ENCODE results near the gene MELK.

Gene MELK

DNA sequence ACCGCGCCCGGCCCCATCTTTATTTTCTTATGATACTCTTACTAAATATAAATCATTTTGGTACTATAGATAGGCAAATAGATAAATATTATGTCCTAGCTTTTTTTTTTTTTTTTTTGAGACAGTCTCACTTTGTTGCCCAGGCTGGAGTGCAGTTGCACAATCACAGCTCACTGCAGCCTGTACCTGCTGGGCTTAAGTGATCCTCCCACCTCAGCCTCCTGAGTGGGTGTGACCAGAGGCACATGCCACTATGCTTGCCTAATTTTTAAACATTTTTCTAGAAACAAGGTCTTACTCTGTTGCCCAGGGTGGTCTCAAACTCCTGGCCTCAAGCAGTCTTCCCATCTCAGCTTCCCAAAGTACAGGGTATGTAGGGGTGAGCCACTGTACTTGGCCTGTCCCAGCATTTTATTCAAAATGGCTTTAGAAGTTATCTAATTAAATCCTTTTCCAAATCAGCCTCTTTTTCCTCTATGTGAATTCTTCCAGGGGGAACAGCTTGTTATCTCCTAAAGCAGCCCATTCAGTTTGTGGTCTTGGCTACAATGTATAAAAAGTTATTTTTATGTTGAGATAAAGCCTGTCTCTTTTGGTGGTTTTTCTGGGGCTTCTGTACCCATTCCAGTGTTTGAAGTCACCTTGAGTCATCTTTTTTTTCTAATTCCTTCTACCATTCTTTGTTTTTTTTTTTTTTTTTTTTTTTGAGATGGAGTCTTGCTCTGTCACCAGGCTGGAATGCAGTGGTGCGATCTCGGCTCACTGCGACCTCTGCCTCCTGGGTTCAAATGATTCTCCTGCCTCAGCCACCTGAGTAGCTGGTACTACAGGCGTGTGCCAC, 12.1 kb downstream of the MELK start:
- DNase-seq (ENCODE audit: low read depth in 2 of 2) = no peak

DNA sequence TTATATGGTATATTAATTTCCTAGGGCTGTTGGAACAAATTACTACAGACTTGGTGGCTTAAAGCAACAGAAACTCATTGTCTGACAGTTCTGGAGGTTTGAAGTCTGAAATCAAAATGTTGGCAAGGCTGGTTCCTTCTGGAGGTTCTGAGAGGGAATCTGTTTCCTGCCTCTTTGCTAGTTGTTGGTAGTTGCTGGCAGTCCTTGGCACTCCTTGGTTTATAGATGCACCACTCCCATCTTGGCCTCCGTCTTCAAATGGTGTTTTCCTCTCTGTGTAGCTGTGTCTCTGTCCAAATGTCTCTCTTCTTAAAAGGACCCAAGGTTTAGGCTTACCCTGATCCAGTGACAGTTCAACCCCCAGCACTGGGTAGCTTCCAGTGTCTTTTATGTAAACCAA, 17.5 kb downstream of the MELK start:
- DNase-seq (ENCODE audit: low read depth in 2 of 2) = no peak

DNA sequence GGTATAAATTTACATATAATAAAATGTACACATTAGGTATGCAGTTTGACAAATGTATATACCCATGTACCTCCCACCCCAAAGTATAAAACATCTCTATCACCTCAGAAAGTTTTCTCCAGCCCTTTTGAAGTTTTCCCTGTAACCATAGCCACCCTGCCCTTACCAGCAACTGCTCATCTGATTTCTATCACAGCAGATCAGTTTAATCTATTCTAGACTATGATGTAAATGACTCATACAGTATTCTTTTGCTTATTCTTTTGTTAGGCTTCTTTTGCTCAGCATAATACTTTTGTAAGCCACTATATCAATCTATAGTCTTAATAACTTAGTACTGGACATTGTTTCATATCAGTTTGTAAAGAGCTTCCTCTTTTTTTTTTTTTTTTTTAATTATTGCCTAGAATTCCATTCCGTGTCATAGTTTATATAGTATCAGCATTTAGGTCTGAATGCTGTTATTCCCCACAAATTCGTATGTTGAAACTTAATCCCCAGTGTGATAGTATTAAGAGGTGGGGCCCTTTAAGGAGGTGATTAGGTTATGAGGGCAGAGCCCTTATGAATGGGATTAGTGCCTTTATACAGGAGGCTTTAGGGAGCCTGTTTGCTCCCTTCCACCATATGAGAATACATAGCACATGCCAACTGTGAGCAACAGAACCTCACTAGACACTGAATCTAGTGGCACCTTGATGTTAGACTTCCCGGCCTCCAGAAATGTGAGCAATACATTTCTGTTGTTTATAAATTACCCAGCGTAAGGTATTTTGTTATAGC, 20.3 kb downstream of the MELK start:
- no peak for DNase-seq (ENCODE audit: low read depth in 2 of 2)

DNA sequence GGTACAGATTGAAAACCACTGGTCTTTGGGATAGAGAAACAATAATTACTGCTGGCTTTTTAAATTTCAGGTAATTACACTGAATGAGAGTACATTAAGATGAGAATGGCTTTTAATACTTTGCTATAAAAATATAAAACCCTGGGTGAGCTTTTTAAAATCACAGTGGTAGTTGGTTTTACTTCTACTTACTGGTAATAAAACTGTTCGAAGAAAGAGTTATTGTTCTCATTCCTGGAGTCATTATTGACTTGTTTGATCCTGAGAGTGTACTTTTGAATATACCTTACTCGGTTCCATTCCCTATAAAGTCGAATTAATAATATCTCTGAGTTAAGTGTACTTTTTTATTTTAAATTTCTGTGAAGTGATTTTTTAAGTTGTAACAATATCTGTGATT, 21.5 kb downstream of the MELK start:
- no peak for DNase-seq (ENCODE audit: low read depth in 2 of 2)

DNA sequence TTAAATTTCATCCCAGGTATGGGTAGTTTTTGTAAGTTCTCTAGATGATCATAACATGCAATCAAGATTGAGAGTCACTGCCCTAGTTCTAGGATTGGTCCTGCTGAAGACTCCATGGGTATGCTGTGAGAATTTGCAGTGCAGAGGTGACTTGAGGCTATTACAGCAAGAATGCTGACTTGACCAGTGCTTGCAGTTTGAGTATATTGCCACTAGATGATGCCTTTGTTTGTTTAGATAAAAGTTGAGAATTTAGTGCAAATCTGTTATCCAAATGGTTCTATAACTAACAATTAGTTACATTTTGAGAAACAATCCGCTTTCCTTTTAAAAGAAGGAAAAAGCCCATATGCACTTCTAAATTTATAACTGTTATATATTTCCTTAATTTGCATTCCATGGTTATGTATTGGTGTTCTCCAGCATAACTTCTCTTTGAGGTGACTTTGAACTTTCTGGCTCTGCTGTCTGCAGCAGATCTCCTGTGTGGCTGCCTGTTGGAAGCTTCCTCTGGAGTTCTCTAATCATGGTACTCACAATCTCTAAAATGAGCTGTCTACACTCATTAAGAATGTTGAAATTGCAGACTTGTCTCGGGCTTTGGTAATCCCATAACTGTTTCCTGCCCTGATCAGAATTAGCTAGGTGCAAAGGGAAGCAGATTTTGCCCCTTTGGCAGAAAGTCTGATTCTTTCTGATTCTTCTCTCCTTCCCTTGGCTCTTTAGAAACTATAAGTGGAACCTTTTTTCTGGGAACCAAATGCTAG, 24.9 kb downstream of the MELK start:
- no peak for DNase-seq (ENCODE audit: low read depth in 2 of 2)

DNA sequence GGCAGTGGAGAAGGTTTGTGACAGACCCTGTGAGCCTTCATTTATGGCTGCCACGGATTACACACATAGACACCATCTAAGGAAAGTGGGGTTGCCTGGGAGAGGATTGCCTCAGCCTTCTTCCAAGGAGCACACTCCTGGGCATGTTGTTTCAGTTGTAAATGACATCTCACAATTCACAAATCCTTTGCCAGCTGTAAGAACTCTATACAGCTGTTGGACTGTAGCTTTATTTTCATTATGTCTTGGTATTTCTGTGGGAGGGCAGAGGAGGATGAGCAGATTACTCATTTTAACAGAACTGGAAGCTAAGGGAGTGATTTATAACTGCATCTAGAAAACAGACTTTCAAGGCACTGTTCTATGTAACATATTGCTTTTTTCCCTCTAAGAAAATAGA, 25.6 kb downstream of the MELK start:
- DNase-seq (ENCODE audit: low read depth in 2 of 2) = no peak

DNA sequence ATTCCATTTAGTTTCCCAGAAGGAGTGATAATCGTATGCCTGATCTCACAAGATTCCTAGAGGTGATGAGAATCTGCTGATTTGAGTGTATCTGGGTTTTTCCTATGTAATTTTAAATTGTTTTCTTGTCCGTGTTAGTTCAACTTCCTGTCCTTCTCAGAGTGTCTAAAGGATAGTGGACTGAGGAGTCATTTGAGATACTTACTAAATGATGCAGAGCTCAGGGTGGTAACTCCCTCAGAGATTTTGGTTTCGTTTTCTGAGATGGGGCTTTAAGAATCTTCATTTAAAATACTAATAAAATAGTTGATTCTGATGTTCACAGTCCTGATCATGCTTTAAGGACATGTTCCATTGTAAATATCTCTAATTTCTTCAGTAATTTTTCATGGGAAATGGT, 30.3 kb downstream of the MELK start:
- DNase-seq (ENCODE audit: low read depth in 2 of 2) = no peak

DNA sequence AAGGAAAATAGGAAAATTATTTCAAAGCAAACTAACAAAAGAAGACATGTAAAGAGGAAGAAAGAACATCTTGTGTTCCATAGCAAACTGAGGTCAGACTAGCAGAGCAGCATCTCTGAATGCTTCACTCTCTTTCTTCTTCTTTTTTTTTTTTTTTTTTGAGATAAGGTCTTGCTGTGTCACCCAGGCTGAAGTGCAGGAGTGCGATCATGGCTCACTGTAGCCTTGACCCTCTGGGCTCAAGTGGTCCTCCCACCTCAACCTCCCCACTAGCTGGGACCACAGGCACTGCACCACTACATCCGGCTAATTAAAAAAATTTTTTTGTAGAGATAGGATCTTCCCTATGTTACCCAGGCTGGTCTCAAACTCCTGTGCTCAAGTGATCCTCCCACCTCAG, 36.6 kb downstream of the MELK start:
- DNase-seq (ENCODE audit: low read depth in 2 of 2) = no peak

DNA sequence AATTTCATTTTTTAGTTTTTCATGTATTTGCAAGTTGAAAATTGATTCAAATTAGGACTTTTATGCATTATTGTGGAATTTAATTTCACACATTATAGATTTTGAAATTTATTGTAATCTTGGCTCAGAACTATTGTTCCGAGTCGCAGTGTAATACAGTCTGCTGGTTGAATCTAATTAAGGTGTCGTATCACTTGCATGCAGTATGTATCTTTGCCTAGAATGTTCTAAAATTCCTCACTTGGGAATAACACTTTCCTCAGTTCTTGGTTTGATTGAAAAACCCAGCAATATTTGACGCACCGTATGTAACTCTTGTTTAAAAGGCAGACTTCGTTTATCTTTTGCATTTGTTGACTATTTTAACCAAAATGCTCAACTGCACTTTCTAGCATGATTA, 49.4 kb downstream of the MELK start:
- DNase-seq (ENCODE audit: low read depth in 2 of 2) = no peak

DNA sequence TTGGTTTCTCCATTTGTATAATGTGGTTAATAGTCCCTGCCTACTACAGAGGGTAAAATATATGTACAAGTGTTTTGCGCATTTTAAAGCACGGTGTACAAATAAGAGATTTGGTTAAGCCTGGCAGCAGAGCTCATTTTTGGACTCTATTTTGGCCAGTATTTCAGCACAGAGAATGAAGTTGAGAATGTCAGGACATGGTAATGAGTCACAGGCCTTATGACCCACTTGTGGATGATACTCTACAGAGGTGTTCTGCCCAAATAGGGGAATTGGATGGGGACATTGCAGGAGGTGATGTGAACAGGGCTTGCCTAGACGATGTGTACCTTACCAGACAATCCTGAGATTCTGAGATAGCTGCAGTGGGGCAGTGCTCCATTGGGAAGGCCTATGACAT, 50.6 kb downstream of the MELK start:
- no peak for DNase-seq (ENCODE audit: low read depth in 2 of 2)

DNA sequence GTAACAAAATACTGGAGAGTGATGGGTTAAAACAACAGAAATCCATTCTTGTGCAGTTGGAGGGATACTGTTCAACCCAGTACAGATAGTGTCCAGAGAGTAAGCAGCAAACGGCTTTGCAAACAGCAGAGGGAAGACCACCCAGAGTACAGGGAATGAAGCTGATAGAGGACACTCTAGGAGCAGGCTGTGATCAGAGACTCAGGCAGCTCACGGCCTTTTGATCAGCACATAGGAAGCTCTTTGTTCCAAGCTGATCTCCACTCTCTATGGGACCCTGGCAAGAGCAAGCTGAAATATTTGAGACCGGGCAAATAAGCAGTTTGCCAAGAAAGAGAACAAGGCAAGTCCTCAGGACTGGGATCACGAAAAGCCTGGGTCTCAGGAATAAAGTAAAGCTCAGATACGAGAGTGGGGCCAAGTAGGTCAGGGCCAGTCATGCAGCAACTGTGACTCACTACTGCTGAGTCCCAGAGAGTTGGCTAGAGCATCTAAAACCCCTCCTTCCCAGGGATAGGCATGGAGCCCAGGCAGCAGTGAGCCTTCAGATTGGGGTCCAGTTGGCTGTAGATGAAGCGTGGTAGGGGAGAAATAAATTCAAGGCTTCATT, 52.4 kb downstream of the MELK start:
- DNase-seq (ENCODE audit: low read depth in 2 of 2) = no peak

DNA sequence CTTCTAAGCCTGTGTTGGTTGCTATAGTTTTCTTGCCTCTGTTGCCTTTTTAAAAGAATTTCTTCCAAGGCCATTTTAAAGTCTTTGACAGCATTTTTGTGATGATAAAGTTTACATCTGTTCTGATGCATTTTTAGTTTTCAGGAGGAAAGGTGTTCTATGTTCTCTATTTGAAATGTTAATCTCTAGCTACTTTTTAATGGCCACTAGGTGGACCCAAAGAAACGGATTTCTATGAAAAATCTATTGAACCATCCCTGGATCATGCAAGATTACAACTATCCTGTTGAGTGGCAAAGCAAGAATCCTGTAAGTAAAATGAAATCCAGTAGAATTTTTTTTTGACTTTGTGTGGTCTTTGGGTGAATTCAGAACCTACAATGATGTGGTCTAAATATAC, 60.2 kb downstream of the MELK start:
- no peak for DNase-seq (ENCODE audit: low read depth in 2 of 2)

DNA sequence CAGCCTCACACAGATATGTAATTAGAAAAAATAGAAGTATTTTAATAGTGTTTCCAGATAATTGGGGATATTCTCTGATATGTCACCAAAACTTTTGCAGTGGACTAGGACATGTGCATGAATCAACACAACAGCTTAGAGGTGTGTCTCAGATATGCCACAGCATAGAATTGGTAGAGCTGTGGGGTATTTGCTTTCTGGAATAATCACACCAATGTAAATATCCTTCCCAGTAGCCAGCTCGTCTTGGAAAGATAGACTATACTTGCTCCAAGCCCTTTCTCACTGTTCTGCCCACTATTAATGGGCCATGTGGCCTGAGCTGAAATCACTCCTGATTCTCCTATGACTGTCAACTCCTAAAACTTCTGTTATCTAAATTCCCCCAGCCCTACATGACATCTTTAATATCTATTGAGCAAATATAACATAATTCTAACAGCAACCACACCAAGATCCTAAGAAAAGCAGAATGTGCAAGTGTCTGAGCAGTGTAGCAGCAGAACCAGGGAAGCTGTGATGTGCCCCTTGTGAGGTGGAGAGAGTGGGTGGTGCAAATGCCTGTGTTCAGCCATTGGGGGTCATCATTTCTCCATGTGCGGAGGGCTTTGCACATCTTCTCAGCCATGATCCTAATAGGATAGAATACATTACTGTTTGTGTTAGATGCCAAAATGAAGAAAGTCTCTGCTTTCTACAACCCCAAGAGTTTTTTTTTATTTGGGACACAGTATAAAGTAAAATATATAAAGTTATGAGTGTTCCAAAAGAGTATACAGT, 65.0 kb downstream of the MELK start:
- DNase-seq (ENCODE audit: low read depth in 2 of 2) = no peak

DNA sequence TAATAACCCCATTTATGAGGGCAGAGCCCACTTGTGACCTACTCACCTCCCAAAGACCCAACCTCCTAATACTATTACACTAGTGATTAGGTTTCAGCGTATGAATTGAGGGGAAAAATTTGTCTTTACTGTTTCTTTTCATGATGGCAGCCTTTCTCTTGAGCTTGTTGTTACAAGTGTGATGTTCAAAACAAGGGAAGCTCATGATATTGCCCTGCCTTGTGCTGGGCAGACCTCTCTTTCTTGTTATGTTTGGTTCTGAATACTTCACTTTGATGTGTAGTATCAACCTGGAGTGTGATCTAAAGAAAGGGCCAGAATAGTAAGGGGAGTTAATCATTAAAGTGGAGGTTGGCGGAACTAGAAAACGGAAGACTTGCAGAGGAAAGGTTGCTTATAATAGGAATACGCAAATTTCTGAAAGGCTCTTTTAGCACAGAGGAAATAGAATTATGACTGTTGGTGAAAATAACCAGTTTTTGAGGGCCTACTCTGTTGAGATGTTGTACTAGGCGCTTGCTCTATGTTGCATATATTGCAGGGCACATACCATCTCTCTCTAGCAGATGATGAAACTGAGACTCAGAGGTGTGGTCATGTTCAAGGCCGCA, 68.2 kb downstream of the MELK start:
- no peak for DNase-seq (ENCODE audit: low read depth in 2 of 2)

DNA sequence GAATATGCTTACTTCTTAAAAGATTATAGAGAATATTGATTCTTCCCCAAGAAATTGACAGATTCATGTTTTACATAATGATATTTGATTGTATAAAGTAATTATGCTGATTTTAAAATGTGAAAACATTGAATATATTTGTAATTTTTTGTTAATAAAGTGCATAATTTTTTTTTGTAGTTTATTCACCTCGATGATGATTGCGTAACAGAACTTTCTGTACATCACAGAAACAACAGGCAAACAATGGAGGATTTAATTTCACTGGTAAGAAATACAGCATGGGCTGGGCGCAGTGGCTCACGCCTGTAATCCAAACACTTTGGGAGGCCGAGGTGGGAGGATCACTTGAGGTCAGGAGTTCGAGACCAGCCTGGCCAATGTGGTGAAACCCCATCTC, 70.1 kb downstream of the MELK start:
- DNase-seq (ENCODE audit: low read depth in 2 of 2) = no peak

DNA sequence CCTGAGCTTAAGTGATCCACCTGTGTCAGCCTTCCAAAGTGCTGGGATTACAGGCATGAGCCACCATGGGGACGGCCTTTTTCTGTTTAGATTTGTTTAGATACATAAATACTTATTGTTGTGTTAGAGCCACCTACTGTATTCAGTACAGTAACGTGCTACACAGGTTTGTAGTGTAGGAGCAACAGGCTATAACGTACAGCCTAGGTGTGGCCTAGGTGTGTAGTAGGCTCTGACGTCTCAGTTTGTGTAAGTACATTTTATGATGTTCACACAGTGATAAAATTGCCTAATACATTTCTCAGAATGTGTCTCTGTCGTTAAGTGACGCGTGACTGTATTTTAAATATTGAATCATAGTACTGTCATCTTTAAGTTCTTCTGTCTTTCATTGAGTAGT, 84.1 kb downstream of the MELK start:
- no peak for DNase-seq (ENCODE audit: low read depth in 2 of 2)

DNA sequence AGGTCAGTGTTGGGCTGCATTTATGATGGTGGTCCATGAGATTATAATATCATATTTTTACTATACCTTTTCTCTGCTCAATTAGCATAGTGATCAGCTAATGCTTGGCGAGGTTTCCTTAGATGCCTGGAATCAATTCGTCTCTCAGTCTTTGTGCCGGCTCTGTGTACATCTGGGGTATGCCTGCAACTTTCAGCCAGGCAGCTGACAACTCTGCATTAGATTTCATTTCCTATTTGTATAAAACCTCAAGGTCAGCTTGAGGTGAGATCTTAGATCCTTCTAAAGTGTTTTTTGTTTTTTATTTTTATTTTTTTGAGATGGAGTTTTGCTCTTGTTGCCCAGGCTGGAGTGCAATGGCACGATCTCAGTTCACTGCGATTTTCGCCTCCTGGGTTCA, 86.8 kb downstream of the MELK start:
- DNase-seq (ENCODE audit: low read depth in 2 of 2) = no peak

DNA sequence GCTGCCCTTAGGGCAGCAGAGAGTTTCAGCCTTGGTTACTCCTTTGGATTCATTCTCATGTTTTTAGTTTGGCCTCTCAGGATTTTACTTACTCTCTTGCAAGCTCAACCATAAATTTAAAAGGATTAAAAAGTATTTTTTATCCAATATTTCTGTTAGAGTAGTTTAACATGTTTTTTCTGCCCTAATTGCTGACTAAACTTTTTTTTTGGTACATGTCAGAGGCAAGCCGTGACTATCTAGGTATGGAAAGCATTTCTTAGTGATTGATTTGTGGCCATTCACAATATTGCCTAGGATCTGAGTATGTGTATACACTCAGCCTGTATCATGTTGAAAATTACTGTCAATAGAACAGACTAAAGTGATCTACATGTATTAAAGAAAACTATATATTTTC, 92.1 kb downstream of the MELK start:
- DNase-seq (ENCODE audit: low read depth in 2 of 2) = no peak

DNA sequence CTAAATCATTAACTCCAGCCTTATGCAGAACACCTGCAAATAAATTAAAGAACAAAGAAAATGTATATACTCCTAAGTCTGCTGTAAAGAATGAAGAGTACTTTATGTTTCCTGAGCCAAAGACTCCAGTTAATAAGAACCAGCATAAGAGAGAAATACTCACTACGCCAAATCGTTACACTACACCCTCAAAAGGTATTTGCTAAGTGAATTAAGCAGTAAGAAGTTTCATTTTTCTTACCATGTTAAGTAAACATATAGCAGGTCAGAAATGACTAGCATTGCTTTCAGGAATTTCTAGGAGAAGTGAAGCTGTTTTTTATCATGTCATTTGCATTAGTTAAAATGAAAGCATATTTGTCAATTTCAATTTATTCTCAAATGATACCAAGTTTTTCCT, 92.7 kb downstream of the MELK start:
- DNase-seq (ENCODE audit: low read depth in 2 of 2) = no peak

DNA sequence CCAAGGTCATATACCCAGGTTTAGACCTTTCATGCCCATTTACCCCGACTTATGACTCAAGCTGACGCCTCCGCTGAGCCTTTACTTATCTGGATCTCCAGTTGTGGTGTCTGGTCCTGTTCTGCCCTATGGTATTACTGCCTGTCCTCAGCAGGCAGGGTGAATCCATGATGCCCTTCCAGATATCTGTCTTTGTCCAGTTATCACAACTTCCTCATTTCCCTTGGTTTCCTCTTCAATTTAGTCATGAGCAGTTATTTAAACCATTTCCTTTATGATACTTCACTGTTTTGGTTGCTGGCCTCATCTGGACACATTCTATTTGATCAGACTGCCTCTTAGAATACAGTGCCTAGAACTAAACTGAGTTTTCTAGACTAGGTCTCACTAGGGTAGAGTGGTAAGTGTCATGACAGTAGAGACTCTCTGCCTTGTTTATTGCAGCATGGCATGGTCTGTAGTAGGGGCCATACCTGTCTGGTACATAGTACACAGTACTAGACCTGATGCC, 93.3 kb downstream of the MELK start:
- no peak for DNase-seq (ENCODE audit: low read depth in 2 of 2)

DNA sequence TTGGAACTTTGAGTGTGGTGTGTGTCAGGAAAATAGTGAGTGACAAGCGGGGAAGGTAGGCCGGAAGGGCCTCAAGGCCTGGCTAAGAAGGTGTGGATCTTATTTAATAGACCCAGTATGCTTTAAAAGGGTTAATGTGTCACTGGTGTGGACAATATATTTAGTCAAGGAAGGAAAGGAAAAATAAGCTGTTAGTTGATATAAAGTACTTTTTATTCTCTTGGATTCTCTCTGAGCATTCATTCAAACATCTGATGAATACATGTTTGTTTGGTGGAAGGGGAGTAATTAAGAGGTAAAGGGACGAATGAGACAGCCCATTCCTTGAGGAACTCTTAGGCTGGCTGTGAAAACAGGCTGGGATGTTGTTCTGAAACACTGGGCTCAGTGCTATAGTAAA, 98.9 kb downstream of the MELK start:
- no peak for DNase-seq (ENCODE audit: low read depth in 2 of 2)

Data from activated CD4-positive, alpha-beta T cell treated with anti-CD3 and anti-CD28 coated beads for 24 hours (primary cell).